GM10266 (cell line): ENCODE results near the gene DNPEP.

Experiments
- DNase-seq: peaks from one replicate; pipeline ENCODE4 v3.0.0; 2012; ENCODE audit errors: extremely low spot score
- TF ChIP-seq, protein P1 (sequence below): IDR thresholded peaks from 2 replicates; pipeline ENCODE4 v1.5.1; 2012; ENCODE audit warnings: mild to moderate bottlenecking, low read depth; ENCODE audit not compliant: control insufficient read depth, insufficient read depth; ENCODE audit errors: missing control alignments

Gene DNPEP

DNA sequence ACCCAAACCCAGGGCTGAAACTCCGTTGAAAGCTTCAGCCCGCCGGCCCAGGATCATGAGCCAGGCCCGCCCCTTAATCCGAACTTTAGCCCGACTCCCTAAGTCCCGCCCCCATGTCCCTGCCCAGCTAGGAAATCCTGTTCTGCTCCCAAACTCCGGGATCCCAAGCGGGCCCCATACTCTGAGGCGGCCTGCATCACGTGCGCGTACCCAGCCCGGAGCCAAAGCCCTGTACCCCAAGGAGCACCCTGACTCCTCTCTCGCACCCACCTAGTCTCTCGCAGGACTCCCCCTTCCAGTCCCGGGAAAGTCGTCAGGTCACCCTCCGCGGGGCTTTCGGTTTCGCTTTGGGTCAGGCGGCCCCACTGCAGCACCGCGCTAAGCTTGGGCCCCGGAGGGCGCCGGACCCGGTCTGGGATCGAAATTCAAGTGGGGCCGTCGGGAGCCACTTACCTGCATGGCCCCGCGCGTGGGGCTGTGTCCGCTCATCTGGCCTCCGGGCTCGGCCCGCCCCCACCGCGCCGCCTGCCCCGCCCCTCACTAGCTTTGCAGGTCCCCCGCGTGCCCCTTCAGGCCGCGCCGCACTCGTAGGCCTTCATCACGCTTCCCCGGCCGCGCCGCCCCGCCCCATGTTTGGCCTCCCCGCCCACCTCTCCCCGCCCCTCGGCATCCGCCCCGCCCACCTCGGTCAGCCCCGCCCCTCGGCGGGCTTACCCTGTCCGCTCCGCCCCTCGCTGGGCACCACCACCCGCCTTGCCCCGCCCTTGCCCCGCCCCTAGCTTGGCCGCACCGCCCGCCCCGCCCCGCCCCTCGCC, at the start of gene DNPEP:
Gene DNPEP (minus strand): TSS at position 607 of the 815 bp plus-strand sequence. CDS start 118 bp downstream, at position 489.
- peak; percentile 99 for DNase-seq

DNA sequence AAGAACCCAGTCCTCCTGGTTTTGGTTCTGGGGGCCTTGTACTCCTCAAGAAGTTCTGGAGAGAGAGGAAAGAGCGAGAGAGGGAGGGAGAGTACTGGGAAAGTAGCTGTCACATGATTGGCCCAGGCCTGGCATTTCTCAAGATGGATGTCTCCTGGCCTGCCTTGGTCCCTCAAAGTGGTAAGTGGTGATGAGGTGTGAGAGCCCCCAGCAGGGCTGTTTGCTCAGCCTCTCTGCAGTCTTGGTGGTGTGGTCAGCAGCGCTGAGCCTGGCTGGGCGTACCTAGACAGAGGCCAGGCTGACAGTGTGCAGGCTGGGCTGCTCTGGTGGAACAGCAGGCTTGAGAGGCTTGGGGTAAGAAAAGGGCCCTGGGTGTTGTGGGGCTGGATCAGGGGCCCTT, 49.4 kb upstream of the DNPEP start:
- TF ChIP-seq, protein P1, sequence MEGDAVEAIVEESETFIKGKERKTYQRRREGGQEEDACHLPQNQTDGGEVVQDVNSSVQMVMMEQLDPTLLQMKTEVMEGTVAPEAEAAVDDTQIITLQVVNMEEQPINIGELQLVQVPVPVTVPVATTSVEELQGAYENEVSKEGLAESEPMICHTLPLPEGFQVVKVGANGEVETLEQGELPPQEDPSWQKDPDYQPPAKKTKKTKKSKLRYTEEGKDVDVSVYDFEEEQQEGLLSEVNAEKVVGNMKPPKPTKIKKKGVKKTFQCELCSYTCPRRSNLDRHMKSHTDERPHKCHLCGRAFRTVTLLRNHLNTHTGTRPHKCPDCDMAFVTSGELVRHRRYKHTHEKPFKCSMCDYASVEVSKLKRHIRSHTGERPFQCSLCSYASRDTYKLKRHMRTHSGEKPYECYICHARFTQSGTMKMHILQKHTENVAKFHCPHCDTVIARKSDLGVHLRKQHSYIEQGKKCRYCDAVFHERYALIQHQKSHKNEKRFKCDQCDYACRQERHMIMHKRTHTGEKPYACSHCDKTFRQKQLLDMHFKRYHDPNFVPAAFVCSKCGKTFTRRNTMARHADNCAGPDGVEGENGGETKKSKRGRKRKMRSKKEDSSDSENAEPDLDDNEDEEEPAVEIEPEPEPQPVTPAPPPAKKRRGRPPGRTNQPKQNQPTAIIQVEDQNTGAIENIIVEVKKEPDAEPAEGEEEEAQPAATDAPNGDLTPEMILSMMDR: no peak

More for the DNA sequence above, at the start of gene DNPEP:
- TF ChIP-seq, protein P1: no peak

DNA sequence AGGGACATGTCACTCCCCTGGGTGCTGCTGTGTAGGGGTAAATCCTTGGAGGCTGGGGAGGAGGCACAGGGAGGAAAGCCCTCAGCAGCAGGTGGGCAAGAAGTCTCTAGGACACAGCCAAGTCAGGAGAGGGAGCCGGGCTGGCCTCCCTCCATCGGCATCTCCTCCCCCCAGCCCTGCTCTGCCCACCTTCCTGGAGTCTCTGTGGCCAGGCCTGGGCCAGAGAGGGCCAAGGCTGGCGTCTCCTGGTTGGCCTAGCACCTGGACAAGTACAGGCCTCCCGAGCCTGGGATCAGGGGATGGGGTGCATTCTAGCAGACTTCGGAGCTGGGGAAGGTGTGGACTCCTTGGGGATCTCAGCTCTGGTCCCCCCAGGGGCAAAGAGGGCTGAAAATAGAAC, 48.8 kb upstream of the DNPEP start:
- TF ChIP-seq, protein P1: no peak

More for the DNA sequence above, 49.4 kb upstream of the DNPEP start:
- no peak for DNase-seq

DNA sequence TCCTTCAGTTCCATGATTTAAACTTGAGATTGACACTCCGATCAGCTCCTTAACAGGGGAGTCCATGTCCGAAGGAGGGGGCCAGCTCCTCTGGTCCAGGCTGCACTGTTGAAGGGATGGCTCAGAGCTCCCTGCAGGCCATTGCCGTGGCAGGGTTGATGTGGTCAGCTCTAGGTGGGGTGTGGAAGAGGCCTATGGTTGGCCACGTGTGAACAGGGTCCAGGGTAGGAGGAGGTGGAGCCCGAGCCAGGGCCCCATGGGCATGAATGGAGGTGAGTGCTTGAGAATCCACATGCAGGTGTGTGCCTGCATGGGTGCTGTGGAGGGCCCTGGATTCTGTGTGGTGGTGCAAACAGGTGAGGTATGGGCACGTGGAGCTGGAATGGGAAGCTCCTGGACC, 48.0 kb upstream of the DNPEP start:
- DNase-seq: no peak
- TF ChIP-seq, protein P1: no peak

More for the DNA sequence above, 48.8 kb upstream of the DNPEP start:
- DNase-seq: no peak

DNA sequence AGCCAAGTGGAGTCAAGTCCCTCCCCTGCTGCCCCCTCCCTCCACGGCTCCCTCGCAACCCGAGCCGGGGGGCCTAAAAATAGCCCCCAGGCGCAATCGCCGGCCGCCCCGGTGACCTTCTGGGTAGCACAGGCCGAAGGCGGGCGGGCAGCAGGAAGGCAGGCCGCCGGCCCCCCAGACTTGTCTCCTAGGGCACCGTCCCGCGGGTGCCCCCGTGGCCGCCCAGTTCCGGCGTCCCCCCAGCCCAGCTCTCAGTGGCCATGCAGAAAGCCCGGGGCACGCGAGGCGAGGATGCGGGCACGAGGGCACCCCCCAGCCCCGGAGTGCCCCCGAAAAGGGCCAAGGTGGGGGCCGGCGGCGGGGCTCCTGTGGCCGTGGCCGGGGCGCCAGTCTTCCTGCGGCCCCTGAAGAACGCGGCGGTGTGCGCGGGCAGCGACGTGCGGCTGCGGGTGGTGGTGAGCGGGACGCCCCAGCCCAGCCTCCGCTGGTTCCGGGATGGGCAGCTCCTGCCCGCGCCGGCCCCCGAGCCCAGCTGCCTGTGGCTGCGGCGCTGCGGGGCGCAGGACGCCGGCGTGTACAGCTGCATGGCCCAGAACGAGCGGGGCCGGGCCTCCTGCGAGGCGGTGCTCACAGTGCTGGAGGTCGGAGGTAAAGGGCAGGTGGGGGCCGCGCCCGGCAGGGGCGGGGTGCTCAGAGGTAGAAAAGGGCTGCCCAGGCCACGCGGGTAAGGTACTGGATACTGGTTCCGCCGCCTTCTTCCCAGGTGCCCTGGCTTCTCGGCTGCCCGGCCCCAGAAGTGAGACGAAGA, 47.2 kb upstream of the DNPEP start, which contains the start of gene SPEG:
Gene SPEG (plus strand): TSS at position 126 of the 808 bp plus-strand sequence. CDS start 135 bp downstream, at position 261.
- TF ChIP-seq, protein P1: no peak
- DNase-seq: no peak

DNA sequence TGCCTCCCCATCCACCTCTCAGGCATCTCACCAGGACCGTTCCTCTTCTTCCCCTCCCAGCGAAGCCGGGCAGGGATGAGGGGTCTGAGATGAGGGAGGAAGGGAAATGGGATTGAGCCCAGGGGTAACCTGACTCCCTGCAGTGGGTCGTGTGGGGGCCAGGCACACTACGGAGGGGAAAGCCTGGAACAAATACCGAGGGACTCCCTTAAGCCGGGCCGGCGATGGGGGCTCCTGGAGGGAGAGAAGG, 46.7 kb upstream of the DNPEP start:
- TF ChIP-seq, protein P1: no peak

More for the DNA sequence above, 46.7 kb upstream of the DNPEP start:
- no peak for DNase-seq
